Subcutaneous adipose tissue (tissue), 4 donors: ENCODE data around the gene SLC12A8. TPM values are rescaled to one million over a fixed set of nuclear protein-coding genes. Genes with fewer than 3 reads are reported as not detected.

Experiments used
- total RNA-seq, 4 donors: library from RNA; depleted of rRNA; stranded (reverse); fragments of >200 nt; gene quantifications; one replicate each; pipeline ENCODE4 v1.1.0, GENCODE V29; 2016
- TF ChIP-seq, protein P1 (sequence below): fragments of 450-650 bp; IDR thresholded peaks from one replicate; pipeline ENCODE4 v1.5.1; 2016; ENCODE audit warnings: low read depth, mild to moderate bottlenecking, control low read depth, antibody characterized with exemption, moderate library complexity

Gene SLC12A8
- total RNA-seq, 4 donors from 2014 or later, result 0.66 to 1.0 TPM; not detected in 2

DNA sequence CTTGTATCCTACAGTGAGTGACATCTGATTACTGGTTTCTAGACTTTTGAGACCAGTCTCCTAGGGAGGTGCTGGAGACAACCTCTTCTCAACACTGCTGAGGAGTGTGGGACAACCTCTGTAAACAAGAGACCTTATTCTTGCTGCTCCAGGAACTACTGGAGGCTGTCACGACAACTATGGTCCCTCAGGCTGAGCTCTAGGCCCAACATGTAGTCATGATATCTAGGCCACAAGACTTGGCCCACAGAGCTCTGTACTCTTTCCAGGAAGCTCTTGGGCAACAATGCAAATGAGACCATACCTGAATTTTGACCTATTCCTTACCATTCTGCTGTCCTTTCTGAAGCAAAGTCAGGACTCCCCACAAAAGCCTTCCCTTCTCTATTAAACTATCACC lies 132.5 kb downstream of the SLC12A8 start:
- TF ChIP-seq, protein P1, sequence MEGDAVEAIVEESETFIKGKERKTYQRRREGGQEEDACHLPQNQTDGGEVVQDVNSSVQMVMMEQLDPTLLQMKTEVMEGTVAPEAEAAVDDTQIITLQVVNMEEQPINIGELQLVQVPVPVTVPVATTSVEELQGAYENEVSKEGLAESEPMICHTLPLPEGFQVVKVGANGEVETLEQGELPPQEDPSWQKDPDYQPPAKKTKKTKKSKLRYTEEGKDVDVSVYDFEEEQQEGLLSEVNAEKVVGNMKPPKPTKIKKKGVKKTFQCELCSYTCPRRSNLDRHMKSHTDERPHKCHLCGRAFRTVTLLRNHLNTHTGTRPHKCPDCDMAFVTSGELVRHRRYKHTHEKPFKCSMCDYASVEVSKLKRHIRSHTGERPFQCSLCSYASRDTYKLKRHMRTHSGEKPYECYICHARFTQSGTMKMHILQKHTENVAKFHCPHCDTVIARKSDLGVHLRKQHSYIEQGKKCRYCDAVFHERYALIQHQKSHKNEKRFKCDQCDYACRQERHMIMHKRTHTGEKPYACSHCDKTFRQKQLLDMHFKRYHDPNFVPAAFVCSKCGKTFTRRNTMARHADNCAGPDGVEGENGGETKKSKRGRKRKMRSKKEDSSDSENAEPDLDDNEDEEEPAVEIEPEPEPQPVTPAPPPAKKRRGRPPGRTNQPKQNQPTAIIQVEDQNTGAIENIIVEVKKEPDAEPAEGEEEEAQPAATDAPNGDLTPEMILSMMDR, result no peak

DNA sequence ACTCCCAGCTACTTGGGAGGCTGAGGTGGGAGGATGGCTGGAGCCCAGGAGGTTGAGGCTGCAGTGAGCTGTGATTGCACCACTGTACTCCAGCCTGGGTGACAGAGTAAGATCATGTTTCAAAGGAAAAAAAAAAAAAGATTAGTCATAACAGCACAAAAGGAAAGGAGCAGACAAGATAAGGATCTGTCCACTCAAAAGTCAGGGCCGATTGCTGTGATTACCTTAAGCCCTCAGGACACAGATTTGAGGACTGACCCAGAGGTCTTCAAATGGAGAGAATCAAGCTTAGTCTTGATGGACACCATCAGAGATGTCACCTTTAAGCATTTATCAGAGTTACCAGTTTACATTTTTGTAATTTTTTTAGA lies 132.9 kb downstream of the SLC12A8 start:
- TF ChIP-seq, protein P1, result no peak

DNA sequence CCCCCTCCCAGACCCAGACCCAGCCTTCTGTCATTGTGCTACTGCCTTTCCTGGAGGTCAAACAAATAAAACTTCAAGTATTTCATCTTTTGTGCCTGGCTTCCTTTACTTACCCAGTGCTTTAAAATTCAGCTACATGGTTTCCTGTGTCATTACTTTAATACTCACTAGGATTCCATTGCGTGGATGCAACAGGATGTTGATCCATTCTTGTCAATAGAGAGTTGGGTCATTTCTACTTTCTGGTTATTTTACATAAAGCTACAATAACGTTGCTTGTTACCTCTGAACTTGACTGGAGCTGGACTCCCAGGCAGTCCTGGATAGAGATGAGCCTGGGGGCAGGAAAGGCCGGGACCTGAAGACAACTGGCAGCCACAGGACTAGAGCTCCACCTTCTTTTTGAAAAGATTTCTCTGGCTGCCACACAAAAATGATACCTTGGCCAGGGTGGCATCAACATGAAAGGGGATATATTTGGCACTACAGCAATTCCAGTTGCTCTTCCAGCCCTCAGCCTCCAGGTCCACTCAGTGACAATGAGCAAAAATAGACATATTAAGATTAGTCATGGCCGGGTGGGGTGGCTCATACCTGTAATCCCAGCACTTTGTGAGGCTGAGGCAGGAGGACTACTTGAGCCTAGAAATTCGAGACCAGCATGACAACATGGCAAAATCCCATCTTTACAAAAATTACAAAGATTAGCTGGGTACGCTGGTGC lies 133.4 kb downstream of the SLC12A8 start:
- TF ChIP-seq, protein P1, result no peak

DNA sequence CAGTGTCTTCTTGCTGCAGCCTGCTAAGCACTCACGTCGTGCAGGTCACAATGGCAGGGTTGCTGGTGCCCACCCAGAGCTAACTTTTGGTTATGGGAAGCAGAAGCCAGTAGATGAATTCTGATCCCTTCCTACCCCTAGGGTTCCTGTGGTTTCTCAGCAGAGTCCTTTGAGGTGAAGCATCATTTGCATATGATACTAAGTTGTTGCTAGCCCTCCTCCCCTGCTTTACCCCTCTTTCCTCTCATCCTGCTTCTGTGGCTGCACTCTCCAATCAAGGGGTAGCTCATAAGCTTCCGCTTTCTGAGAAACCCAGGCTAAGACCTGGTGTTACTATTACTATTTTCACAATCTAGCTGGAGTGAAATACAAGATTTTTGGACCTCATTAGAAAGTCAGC lies 134.7 kb downstream of the SLC12A8 start:
- TF ChIP-seq, protein P1, result no peak

DNA sequence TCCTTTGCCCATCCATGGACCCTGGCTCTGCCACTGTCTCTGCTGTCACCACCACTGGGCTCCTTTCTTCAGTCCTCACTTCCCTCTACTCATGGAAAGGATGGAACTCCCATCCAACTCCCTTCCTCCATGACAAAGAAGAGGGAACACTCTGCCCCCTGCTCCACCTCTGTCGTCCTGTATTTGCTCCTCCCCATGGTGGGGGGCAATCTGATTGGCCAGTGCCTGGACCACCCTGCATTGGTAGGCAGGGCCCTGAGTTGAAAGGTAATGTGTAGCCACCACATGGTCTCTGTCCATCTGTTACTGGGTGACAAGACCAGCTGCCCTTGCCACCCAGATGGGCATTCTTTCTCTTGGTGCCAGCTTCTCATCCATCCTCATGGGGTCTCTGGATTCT lies 136.1 kb downstream of the SLC12A8 start:
- TF ChIP-seq, protein P1, result no peak

DNA sequence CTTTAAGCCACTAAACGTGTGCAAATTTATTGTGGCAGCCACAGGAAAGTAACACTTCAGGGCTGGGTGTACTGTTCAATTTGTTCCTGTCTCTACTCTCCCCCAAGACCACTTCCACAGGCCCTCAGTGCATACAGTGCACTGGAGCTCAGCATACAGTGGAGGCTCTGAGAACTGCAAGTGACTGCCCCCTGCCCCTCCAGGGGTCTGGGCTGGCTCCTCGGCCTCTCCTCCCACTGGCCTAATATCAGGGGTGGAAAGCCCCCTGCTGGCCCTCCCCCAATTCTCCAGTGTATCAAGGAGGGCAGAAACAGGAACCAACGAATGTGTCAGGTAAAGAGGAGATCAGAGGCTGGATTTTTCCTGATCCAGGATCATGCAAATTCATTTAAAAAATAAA lies 136.8 kb downstream of the SLC12A8 start:
- TF ChIP-seq, protein P1, result no peak

DNA sequence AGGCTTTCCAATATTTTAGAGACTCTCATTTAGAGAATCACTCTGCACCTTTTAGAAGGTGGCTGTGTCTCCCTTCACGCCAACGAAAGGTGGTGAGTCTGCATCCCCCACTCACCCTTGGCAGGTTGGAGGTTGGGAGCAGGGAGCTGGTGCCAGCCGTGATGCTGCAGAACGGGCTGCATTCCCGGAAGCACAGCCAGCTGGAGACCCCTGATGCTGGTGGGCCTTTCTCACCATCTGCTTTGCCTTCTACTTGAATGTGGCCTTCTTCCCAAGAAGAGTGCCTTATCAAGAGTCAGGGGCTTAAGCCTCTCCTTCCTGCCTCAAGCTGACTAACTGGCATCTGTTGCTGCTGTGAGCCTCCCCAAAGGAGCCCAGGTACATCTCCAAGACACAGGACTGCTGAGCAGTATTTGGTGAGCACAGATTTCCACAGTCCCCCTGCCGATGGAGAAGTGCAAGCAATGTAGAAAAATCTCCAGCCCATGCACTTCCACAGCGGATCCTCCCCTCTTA lies 139.1 kb downstream of the SLC12A8 start:
- TF ChIP-seq, protein P1, result no peak
